Activated B cell treated with CpG ODN at 0.5 μM for 24 hours (primary cell): ENCODE data around the gene MRM3. TPM values are rescaled to one million over a fixed set of nuclear protein-coding genes. Genes with fewer than 3 reads are reported as not detected.

Experiments
- ATAC-seq: fragments of 200-7000 bp; cut with Tn5 transposase; one replicate; pipeline ENCODE4 v1.10.0; 2021; ENCODE audit warnings: low read depth, mild to moderate bottlenecking, moderate library complexity
- CTCF ChIA-PET: fragments of 350-600 bp; sonication (Branson Sonifier 250); formaldehyde crosslinking; loops from one replicate; lab custom pipeline; 2021; ENCODE audit warnings: antibody characterized with exemption; lab: Charles Lee
- POLR2A ChIA-PET: fragments of 350-600 bp; sonication (Branson Sonifier 250); formaldehyde crosslinking; loops from one replicate; lab custom pipeline; 2021; ENCODE audit warnings: antibody characterized with exemption; lab: Charles Lee
- DNase-seq: peaks from one replicate; pipeline ENCODE4 v3.0.0; 2022
- H3K27ac Mint-ChIP-seq: one replicate; pipeline ENCODE4 v1.8.0; 2020; ENCODE audit warnings: mixed read lengths
- H3K27me3 Mint-ChIP-seq: one replicate; pipeline ENCODE4 v1.8.0; 2021; ENCODE audit warnings: mixed read lengths
- H3K36me3 Mint-ChIP-seq: one replicate; pipeline ENCODE4 v1.8.0; 2021; ENCODE audit warnings: low read depth, mixed read lengths
- H3K4me1 Mint-ChIP-seq: one replicate; pipeline ENCODE4 v1.8.0; 2021; ENCODE audit warnings: mixed read lengths
- H3K4me3 Mint-ChIP-seq: one replicate; pipeline ENCODE4 v1.8.0; 2020; ENCODE audit warnings: mild to moderate bottlenecking, mixed read lengths
- H3K9me3 Mint-ChIP-seq: one replicate; pipeline ENCODE4 v1.8.0; 2020; ENCODE audit warnings: mixed read lengths
- intact Hi-C: fragments of 100-400 bp; cut with micrococcal nuclease; formaldehyde crosslinking; loops from one replicate; pipeline ENCODE4 v1.15.1; 2024
- total RNA-seq: library from RNA; stranded (reverse); gene quantifications from 2 replicates; pipeline ENCODE4 v1.2.3, GENCODE V29; 2022
- TF ChIP-seq, protein P1 (sequence below): fragments of 200-600 bp; IDR thresholded peaks from one replicate; pipeline ENCODE4 v1.8.0; 2022; ENCODE audit warnings: antibody characterized with exemption, mild to moderate bottlenecking

Gene MRM3
- total RNA-seq, 1 donor from 2014 or later = 26.3 TPM

DNA sequence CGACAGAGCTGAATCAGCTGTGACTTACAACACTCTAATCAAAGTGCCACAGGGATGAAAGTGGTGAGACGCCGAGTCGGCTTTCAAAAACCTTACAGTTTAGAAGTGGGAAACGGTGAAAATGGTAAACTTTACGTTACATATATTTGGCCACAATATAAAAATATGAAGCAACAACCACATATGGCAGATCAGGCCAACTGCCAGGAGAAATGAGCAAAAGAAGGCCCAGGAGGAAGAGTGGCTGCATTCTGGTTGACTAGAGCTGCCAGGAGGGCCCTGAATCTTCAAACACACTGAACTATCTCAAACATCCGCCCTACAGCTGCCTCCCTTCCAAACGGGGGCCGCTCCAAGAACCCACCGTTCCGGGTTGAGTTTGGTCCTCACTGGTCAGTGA is 56.3 kb downstream of the MRM3 start:
- Mint-ChIP-seq H3K36me3 (no peaks in the 10 kb centered on the region), H3K9me3 (no peaks in the 10 kb centered on the region), H3K27ac (no peak overlapping the region), H3K27me3 (peaks cover 5% of the 10 kb centered on the region), H3K4me3 (no peak overlapping the region), H3K4me1 (no peaks in the 10 kb centered on the region)
- CTCF ChIA-PET = no interaction called here
- TF ChIP-seq, protein P1, sequence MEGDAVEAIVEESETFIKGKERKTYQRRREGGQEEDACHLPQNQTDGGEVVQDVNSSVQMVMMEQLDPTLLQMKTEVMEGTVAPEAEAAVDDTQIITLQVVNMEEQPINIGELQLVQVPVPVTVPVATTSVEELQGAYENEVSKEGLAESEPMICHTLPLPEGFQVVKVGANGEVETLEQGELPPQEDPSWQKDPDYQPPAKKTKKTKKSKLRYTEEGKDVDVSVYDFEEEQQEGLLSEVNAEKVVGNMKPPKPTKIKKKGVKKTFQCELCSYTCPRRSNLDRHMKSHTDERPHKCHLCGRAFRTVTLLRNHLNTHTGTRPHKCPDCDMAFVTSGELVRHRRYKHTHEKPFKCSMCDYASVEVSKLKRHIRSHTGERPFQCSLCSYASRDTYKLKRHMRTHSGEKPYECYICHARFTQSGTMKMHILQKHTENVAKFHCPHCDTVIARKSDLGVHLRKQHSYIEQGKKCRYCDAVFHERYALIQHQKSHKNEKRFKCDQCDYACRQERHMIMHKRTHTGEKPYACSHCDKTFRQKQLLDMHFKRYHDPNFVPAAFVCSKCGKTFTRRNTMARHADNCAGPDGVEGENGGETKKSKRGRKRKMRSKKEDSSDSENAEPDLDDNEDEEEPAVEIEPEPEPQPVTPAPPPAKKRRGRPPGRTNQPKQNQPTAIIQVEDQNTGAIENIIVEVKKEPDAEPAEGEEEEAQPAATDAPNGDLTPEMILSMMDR = no peak
- ATAC-seq = no peak
- no peak for DNase-seq
- intact Hi-C loops = no loop called here
- POLR2A ChIA-PET = no interaction called here

DNA sequence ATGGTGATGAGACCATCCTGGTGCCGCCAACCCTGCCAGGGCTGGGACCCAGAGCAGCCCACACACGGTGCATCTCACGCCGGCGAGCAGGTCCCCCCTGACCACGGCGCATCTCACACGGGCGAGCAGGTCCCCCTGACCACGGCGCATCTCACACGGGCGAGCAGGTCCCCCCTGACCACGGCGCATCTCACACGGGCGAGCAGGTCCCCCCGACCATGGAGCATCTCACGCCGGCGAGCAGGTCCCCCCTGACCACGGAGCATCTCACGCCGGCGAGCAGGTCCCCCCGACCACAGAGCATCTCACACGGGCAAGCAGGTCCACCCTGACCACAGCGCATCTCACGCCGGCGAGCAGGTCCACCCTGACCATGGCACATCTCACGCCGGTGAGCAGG is 59.2 kb downstream of the MRM3 start:
- H3K27ac Mint-ChIP-seq = no peak overlapping the region
- TF ChIP-seq, protein P1 = no peak
- ChIA-PET POLR2A (no interaction called here), CTCF (no interaction called here)
- no peaks in the 10 kb centered on the region for H3K4me1 Mint-ChIP-seq
- no peak for ATAC-seq
- H3K9me3 Mint-ChIP-seq = no peaks in the 10 kb centered on the region
- intact Hi-C loops = no loop called here
- DNase-seq = no peak
- H3K36me3 Mint-ChIP-seq = no peaks in the 10 kb centered on the region
- no peak overlapping the region for H3K4me3 Mint-ChIP-seq
- peaks cover 20% of the 10 kb centered on the region for H3K27me3 Mint-ChIP-seq

Other genes starting within 250 kb of the MRM3 start
- gene VPS53, start 67.5 kb upstream of the MRM3 start, total RNA-seq = 90.1 and 97.8 TPM in 2 replicates
- gene TLCD3A, start 49.8 kb upstream of the MRM3 start, total RNA-seq = 2.8 and 3.1 TPM in 2 replicates
- 30.5 and 33.3 TPM in 2 replicates for gene GEMIN4, start 30.1 kb upstream of the MRM3 start, total RNA-seq
- gene GLOD4, start 73 bp upstream of the MRM3 start, total RNA-seq = 51.4 and 51.9 TPM in 2 replicates
- gene NXN, start 197.4 kb downstream of the MRM3 start, total RNA-seq = 0.15 and 0.22 TPM in 2 replicates
- gene TIMM22, start 214.8 kb downstream of the MRM3 start, total RNA-seq = 10.7 and 11.1 TPM in 2 replicates